Measurements from ENCODE around the gene GPR89B.
"Not testable (repeated sequence)": the region's sequence is repeated elsewhere in the genome, so short reads cannot be mapped to it uniquely, and the experiment has no call there.

The GPR89B gene

DNA sequence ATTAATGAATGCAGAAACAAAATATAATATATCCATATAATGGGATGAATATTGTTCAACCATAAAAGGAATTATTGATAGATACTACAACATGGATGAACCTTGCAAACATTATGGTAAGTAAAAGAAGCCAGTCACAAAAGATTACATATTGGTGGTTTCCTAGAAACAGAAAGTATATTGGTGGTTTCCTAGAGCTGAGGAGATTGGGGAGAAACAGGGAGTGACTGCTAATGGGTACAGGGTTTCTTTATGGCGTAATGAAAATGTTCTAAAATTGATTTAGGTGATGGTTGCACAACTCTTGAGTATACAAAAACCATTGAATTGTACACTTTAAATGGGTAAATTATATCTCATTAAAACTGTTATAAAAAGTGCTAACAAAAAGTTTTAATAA, 14.3 kb downstream of the GPR89B start:
- not testable (repeated sequence) for DNase-seq

DNA sequence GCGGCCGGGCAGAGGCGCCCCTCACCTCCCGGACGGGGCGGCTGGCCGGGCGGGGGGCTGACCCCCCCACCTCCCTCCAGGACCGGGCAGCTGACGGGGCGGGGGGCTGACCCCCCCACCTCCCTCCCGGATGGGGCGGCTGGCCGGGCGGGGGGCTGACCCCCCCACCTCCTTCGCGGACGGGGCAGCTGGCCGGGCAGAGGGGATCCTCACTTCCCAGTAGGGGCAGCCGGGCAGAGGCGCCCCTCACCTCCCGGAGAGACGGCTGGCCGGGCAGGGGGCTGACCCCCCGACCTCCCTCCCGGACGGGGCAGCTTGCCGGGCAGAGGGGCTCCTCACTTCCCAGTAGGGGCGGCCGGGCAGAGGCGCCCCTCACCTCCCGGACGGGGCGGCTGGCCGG, 21.3 kb downstream of the GPR89B start:
- DNase-seq, result not testable (repeated sequence)

DNA sequence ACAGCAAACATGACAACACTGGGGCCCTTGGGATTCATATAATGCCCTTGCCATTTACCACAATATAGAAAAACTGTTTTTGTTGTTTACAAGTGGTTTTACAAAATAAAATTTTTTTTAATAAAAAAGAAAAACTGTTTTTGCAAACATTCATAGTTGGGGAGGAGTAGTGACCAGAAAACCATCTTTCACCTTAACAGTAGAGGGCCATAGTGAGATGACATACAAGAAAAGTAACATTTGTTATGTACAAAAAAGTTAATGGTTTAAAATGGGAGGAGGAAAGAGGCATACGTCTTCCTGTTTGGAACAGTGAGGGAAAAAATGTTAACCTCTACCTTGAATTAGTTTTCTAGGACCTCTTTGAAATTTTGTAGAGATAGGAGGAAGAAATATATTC, 30.7 kb downstream of the GPR89B start:
- DNase-seq, result not testable (repeated sequence)

DNA sequence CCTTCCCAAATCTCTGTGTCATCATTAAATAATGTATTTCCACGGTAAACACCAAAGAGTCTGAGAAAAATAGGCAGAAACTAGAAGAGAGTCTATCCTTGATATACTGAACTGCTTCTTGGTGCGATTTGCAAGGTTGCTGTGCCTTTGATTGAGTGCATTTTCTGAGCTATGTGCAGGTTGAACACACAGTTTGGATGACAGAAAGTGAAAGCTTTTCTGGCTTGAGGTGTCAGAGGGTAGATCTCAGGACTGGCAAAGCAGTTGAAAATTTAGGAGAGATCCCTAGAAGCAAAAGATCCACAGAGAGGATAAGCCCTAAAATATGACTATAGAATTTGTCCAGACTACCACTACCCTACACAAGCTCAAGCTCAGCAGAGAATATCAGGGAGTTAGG, 31.5 kb downstream of the GPR89B start:
- DNase-seq, result not testable (repeated sequence)

DNA sequence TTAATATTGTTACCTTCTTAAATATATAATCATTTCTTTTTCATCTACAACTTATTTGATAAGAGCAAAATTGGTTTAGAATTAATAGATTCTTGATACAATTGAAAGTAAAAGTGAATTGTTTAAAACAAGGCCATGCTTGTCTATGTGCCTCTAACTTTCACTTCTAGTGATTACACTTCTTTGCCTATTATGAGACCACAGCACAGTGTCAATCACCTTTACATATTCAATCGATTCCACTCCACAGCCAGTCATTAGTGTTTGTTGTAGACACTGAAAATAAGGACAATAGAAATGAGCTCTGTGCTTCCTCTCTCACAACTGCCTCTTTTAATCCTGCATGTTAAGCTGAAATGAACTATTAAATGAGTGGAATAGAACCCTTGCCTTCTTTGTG, 36.4 kb downstream of the GPR89B start:
- DNase-seq, result not testable (repeated sequence)

DNA sequence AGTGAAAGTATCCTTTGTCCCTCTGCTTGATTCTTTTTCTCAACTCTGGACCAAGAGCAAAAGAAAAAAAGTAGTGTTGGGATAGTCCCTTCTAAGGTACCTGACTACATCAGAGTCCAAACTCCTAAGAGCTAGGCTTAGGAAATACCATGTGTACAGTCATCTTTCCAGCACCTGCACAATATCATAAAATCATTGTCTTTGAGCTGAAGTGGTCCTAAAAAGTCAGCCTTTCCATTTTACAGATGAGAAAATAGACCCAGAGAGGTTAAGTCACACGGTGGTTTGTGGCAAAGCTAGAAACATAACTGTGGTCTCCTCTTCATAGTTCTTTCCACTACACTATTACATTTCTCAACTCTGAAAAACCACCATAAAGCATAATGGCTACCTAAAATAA, 38.4 kb downstream of the GPR89B start:
- DNase-seq, result not testable (repeated sequence)

DNA sequence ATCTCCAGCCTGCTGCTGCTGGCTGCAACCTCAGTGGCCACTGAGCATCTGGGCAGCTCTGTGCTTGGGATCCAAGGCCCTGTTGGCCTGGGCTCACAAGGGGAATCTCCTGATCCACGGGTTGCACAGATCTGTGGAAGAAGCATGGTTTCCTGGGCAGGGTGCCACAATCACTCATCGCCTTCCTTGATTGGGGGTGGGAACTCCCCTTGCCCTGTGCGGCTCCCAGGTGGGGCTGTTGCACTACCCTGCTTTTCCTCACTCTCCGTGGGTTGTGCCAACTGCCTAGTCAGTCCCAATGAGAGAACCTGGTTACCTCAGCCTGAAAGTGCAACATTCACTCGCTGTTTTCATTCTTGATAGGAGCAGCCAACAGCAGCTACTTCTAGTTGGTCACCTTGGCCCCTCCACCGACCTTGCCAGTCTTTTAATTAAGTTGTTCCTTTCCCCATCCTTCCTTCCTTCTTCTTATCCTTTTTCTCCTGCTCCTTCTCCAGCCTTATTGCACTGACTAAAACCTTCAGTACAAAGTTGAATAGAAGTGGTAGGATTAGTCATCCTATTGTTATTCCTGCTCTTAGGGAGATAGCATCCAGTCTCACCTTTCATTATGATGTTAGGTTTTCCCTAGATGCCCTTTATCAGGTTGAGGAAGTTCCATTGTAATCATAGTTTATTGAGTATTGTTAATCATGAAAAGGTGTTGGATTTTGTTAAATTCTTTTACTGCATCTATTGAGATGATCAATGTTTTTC, 50.9 kb downstream of the GPR89B start:
- DNase-seq, result not testable (repeated sequence)

DNA sequence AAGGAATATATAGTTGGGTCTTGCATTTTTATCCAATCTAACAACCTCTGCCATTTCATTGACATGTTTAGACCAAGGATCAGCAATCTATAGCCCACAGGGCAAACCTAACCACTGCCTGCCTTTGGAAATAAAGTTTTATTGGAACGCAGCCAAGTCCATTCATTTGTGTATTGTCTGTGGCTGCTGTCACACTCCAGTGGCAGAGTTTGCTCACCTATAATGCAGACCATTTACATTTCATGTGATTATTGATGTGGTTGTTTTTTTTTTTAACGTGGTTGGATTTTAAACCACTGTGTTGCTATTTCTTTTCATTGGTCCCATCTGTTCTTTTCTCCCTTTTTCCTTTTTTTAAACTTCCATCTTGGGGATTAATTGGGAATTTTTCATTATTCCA, 57.2 kb downstream of the GPR89B start:
- peak; percentile 18 for DNase-seq

DNA sequence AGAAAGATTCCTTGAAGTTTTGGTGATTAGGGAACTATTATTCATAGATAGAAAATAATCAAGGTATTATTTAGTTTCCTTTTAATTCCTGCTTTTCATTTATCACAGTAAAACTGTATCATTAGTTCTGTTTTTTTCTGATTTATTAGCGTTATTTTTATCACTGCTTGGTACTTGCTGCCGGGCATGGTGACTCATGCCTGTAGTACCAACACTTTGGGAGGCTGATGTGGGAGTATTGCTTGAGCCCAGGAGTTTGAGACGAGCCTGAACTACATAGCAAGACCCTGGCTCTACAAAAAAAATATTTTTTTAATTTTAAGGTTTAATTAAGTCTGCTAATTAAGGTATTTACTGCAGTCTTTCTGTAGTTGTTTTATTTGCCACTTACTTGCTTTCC, 59.7 kb downstream of the GPR89B start:
- not testable (repeated sequence) for DNase-seq

DNA sequence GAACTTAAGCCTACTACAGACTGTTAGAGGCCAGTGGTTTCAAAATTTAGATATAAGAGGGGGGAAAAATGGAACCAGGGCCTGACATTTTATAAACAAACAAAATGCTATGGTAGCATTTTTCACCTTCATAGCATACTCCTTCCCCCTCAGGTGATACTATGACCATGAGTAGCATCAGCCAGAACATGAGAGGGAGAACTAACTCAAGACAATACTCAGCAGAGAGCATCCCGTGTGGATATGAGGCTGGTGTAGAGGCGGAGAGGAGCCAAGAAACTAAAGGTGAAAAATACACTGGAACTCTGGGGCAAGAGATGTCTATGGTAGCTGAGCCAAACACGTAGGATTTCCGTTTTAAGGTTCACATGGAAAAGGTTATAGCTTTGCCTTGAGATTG, 64.7 kb downstream of the GPR89B start:
- DNase-seq, result not testable (repeated sequence)

DNA sequence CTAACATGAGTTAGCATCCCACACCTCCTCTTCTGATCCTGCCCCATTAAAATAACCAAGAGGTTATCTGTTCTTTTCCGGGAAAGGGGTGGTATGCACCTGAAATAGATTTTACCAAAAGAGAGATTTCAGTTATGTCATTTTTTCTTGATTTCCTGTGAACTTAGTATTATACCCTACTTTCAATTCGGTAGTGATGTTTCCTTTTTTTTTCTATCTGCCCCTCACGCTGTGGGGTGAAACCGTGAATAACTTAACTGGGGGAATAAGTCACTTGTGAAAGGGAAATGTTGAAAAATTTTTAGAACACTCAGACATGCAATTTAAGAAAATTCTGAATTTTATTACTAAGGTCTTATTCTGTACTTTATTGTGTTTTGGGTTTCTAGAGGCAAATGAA, 65.2 kb downstream of the GPR89B start:
- not testable (repeated sequence) for DNase-seq

DNA sequence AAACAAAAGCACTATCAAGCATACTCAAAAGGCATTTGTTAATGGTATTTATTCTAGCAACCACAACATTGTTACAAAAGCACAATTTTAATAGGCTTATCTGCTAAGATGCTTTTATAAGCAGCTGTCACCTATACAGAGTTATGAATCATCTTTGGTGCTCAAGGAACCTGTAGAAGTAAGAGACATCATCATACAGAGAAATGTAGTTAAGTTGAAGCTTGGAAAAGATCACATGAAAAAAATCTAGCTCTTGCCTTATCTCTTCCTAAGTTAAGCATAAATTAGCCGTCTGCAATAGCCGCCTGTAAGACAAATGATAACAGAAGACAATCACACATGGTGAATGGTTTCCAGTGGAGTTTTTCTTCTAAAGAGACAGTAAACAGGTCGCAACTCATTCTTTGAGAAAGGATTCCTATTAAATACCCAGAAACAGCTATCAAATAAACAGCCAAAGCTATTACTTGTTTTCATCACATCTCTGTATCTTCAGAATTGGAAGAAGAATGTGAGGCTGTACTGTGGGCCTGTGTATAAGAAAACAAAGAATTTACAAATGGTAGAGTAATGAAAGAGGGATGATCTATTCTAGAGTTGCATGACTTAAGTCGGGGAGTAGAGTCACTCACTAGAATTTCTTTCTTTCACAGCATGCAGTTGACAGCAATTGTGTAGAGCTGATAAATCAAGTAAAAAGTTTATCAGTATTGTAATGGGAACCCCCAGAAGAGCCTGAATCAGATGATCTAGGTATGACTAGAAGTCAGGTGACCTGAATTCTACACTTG, 65.8 kb downstream of the GPR89B start:
- DNase-seq, result not testable (repeated sequence)

DNA sequence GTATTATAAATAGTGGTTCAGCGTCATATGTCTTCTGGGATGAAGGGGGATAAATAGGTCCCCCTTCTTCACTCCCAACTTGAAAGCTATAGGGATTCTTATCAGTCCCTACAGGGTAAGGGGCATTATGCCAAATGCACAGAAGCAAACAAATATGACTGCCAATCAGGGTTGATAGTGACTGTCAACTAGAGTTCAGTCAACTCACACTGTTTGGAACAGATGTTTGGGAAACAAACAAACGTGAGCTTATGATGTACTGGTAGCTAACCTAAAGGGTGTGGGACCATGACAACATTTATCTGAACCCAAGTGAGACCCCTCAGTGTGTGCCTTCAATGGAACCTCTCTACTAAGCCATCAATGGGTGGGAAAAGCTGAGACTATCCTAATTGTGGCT, 67.9 kb downstream of the GPR89B start:
- not testable (repeated sequence) for DNase-seq

DNA sequence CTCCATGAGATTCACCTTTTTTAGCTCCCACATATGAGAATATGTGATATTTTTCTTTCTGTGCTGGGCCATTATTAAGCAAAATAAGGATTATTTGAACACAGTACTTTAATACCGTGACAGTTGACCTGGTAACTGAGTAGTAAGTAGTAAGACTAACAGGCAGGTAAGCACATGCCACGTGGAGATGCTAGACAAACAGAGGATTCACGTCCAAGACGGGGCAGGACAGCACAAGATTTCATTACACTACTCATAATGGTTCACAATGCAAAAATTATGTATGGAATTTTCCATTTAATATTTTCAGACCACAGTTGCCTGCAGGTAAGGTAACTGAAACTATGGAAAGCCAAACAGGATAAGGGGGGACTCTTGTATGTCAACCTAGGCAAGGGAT, 79.5 kb downstream of the GPR89B start:
- DNase-seq, result not testable (repeated sequence)

DNA sequence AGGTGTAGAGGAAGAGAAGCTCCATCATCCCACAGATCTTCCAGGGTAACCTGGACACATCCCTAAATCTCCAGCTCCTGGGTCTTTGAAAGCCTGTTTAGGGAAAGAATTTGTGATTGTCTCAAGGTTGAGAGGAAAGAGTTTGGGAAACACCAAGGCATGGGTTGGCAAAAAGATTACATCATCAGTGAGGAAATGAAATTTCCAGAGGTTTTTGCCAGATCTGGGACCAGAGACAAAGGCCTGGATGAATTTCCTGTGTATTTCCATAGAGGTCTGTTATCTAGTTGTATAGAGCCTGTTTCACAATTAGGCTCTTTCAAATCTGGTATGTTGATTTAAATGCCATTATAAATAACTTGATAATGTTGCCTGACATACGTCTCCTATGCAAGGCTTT, 82.3 kb downstream of the GPR89B start:
- no peak for DNase-seq

DNA sequence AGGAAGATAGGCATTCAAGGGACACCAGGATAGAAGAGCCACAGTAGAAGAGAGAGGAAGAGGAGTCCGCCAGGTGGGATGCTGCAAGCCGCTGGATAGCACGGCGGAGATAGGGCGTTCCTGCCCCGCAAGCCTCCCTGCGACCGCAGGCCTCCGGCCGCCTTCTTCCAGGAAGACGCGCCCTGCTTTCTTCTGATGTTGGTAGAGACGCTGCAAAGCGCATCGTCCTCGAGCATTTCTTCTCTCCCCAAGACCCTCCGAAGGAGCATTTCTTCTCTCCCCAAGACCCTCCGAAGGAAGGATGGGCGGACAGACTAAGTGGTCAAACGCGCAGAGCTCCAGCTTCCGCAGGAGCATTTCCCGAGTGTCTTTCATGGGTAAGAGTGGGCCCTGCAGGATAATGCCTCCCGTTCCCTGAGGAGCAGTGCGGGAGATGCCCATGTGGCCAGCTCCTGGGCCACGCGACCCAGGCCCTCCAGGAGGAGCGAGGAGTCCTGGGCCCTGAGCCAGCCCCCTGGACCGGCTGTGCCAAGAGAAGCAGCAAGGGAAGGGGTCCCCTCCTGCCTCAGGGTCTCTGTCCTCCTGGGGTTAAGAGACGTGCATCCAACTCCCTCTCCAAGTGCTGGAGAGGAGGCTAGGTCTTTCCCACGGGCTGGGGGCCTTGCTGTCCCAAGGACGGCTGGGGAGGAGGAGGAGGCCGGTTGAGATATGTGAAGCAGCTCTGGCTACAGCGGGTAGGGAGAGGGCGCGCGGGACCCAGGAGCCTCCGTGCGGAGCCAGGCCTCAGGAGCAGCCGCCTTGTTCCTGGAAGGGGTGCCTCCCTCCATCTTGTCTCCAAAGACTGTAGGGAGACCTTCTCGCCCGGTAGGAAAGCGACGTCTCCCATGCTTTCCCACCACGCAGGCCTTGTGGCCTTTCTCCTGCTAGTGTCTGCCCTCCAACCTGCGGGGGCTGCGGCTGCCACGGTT, 85.2 kb downstream of the GPR89B start:
- not testable (repeated sequence) for DNase-seq

DNA sequence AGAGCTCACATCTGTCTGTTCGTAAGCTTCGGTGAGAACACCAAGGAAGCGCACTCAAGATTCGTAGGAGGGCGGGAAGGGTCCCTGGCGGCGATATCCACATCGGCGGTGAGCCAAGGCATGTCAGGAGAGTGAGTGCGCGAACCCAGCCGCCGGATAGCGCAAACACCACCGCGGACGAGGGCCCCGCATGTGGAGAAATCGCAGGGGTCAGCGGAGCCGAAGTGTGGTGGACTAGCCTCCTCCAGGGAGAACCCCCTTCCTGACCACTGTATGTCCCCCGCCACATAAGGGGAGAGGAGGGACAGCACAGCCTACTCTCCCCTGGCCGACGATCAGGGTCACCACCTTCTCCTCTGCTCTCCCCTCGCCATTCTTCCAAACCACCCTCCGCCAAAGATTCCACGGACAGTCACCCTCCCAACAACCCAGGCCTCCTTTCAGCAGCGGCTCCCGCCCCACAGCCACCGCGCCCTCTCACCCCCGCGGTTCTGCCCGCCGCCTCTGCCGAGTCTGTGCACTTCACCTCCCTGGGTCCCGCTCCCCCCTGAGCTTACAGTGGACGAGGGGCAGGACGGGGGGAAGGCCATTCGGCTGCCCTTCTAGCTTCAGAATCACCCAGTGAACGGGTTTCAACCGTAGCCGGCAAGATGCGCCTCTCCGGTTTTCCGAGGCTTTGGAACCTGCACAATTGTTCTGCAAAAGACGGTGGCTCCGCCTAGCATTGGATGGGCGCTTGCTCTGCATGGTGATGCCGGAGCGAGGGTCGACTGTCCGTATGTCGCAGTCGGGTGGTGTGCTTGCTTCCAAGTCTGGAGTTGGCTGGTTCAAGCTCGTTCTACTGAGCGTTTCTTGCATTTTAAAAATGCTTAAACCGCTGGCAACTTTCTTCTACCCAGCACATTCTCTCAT, 86.3 kb downstream of the GPR89B start:
- DNase-seq, result not testable (repeated sequence)

DNA sequence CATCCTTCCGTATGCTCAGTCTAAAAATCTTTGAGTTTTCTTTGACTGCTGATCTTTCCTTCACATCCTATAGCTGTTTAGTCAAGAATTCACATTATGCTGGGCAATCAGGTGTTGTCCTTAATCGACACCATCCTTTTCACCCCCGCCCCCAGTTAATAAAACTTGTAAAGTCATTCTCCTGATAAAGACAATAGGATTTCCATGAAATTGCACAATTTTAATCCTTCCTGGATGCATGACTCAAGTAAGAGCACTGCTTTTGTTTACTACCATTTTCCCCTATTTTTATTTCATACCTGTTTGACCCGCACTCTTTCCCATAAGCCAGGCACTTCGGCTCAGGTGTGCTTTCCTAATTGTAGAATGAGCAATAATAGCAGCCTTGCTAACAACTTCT, 96.7 kb downstream of the GPR89B start:
- DNase-seq, result not testable (repeated sequence)

DNA sequence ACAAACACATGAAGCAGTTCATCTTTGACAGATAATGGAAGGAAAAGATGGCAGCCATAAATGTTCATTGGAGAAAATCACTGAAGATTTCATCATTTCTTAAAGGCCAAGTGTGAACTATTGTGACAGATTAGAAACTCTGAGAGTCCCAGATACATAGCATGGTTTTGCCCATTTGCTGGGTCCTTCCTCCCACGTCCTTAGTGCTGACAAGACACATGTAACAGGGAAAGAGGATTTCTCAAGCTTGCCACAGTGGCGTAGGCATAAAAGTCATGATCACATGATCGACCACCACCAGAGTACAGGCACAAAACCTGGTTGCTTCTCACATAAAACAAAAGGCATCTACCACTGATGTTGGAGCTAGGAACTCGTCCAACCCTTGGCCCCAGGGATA, 98.8 kb downstream of the GPR89B start:
- not testable (repeated sequence) for DNase-seq

DNA sequence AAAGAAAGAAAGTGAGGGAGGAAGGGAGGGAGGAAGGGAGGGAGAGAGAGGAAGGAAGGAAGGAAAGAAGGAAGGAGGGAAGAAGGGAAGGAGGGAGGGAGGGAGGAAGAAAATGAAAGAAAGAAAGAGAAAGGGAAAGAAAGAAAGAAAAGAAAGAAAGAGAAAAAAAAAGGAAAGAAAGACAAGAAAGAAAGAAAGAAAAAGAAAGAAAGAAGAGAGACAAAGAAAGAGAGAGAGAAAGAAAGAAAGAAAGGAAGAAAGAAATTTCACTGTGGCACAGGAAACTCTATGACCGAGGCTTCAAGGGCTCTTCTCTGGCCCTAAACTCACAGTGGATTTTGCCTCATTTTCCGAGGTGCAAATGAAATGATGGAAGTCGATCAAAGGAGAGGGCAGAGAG, 104.0 kb downstream of the GPR89B start:
- DNase-seq, result not testable (repeated sequence)

DNA sequence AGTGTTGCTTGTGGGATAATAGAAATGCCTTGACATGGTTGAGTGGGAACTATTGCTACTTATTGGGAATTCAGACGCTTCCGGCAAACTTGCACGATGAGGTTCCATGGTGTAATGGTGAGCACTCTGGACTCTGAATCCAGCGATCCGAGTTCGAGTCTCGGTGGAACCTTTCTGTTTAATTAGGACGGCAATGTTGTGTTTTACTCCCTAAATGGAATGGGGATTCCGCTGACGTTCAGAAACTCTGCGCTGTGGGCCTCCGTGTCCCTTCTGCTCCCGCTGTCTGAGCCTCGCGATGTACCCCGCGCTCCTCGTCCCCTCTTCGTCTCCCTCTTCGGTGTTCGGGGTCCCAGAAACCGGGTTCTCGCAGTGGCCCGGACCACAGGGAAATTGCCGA, 104.5 kb downstream of the GPR89B start:
- not testable (repeated sequence) for DNase-seq

DNA sequence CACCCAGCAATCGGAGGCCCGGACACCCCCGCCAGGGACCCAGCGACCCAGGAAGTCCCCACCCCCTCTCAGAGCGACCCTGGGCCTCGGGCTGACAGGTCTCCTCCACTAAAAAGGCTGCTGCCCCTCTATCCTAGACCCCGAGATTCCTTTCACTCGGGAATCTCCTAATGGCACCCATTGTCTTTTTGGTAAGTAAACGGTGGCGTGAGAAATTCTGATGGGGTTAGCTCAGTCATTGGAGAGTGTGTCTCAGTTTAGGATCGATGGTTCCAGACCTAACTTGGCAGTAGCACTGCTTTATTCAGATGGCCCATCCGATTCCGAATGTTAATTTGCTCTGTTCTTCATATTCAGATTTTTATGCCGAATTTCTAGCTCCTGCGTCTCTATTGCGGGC, 104.9 kb downstream of the GPR89B start:
- not testable (repeated sequence) for DNase-seq
